MM.1S (cell line): ENCODE data around the gene TNFRSF6B.

Experiments
- DNase-seq: peaks from one replicate; pipeline ENCODE4 v3.0.0-alpha.2; 2015
- H2AFZ ChIP-seq: fragments of 300-600 bp; sonication (generic); 2 replicates; pipeline ENCODE4 v1.6.0; 2016; ENCODE audit warnings: antibody characterized with exemption, low read length
- H3F3A ChIP-seq: fragments of 300-600 bp; sonication (generic); 2 replicates; pipeline ENCODE4 v1.6.1; 2016; ENCODE audit warnings: mild to moderate bottlenecking, antibody characterized with exemption, low read length, moderate library complexity, mixed read lengths; ENCODE audit not compliant: insufficient read depth
- H3K27ac ChIP-seq: fragments of 300-600 bp; sonication (generic); 2 replicates; pipeline ENCODE4 v1.5.1; 2016; ENCODE audit warnings: mild to moderate bottlenecking, low read length
- H3K27me3 ChIP-seq: fragments of 300-600 bp; sonication (generic); replicated peaks from 2 replicates; pipeline ENCODE4 v1.6.0; 2016; ENCODE audit warnings: low read length; ENCODE audit not compliant: insufficient read depth
- H3K36me3 ChIP-seq: fragments of 300-600 bp; sonication (generic); replicated peaks from 2 replicates; pipeline ENCODE4 v1.6.1; 2016; ENCODE audit warnings: mild to moderate bottlenecking, low read length, mixed read lengths; ENCODE audit not compliant: insufficient read depth
- H3K4me1 ChIP-seq: fragments of 300-600 bp; sonication (generic); 2 replicates; pipeline ENCODE4 v1.6.1; 2016; ENCODE audit warnings: low read length, mixed read lengths
- H3K4me2 ChIP-seq: fragments of 300-600 bp; sonication (generic); 2 replicates; pipeline ENCODE4 v1.6.0; 2016; ENCODE audit warnings: low read depth, low read length
- H3K4me3 ChIP-seq: fragments of 300-600 bp; sonication (generic); 2 replicates; pipeline ENCODE4 v1.5.1; 2016; ENCODE audit warnings: low read length, mixed read lengths
- H3K79me2 ChIP-seq: fragments of 300-600 bp; sonication (generic); 2 replicates; pipeline ENCODE4 v1.6.1; 2016; ENCODE audit warnings: mixed run types, low read length, mixed read lengths
- H3K9ac ChIP-seq: fragments of 300-600 bp; sonication (generic); 2 replicates; pipeline ENCODE4 v1.6.1; 2016; ENCODE audit warnings: low read length, mixed read lengths
- H3K9me2 ChIP-seq: fragments of 300-600 bp; sonication (generic); replicated peaks from 2 replicates; pipeline ENCODE4 v1.6.1; 2016; ENCODE audit warnings: mild to moderate bottlenecking, low read length, mixed read lengths; ENCODE audit not compliant: insufficient read depth
- H3K9me3 ChIP-seq: fragments of 300-600 bp; sonication (generic); replicated peaks from 2 replicates; pipeline ENCODE4 v1.6.1; 2016; ENCODE audit warnings: mild to moderate bottlenecking, low read length, mixed read lengths; ENCODE audit not compliant: insufficient read depth
- H4K20me1 ChIP-seq: fragments of 300-600 bp; sonication (generic); 2 replicates; pipeline ENCODE4 v1.6.1; 2016; ENCODE audit warnings: mild to moderate bottlenecking, low read length, moderate library complexity, mixed read lengths; ENCODE audit not compliant: insufficient read depth
- EZH2 ChIP-seq: fragments of 300-600 bp; sonication (generic); optimal IDR thresholded peaks from 2 replicates; pipeline ENCODE3; 2017; ENCODE audit warnings: low read depth, mild to moderate bottlenecking, antibody characterized with exemption, low read length, mixed read lengths
- EZH2phosphoT487 ChIP-seq: fragments of 300-600 bp; sonication (generic); IDR thresholded peaks from 2 replicates; pipeline ENCODE4 v1.6.1; 2018; ENCODE audit warnings: antibody characterized with exemption, low read length
- TF ChIP-seq, protein P1 (sequence below): fragments of 300-600 bp; sonication (generic); IDR thresholded peaks from 2 replicates; pipeline ENCODE4 v1.5.1; 2016; ENCODE audit warnings: antibody characterized with exemption, low read length, mixed read lengths

Gene TNFRSF6B

DNA sequence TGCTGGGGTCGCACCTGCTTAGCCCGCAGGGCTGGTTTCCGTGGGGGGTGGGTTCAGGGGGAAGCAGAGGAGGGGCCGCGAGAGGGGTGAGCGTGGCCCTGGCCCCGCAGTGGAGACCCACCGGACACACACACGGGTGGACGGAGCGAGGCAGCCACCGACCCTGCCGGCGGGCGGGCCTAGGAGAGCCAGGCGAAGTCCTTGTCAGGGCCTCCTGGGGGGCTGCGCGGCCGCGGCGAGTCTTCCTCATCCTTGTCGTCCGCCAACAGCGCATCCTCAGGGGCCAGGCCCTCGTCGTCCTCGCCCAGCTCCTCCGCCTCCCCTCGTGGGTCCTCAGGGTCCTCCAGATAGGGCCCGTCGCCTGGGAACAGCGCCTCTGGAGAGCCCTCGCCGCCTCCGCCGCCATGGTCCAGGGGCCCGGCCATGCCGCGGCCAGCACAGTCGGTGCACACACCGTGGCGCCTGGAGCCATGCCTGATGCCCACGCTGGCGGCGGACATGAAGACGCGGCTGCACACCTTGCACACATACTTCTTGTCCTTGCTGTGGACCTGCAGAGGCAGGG lies 50.4 kb downstream of the TNFRSF6B start:
- Histone ChIP-seq H3K79me2 (no peaks in the 10 kb centered on the region), H3K4me1 (no peaks in the 10 kb centered on the region), H3K9ac (no peak overlapping the region), H3K4me2 (no peak overlapping the region), H4K20me1 (no peaks in the 10 kb centered on the region), H3K9me3 (no peaks in the 10 kb centered on the region), H3K27me3 (0 out of 2 replicates have a peak, but pooled peaks cover 15% of the 10 kb centered on the region), H3K4me3 (no peak overlapping the region), H3K9me2 (no peaks in the 10 kb centered on the region), H3K36me3 (no peaks in the 10 kb centered on the region), H2AFZ (no peak overlapping the region), H3F3A (no peaks in the 10 kb centered on the region), H3K27ac (no peak overlapping the region)
- TF ChIP-seq, protein P1, sequence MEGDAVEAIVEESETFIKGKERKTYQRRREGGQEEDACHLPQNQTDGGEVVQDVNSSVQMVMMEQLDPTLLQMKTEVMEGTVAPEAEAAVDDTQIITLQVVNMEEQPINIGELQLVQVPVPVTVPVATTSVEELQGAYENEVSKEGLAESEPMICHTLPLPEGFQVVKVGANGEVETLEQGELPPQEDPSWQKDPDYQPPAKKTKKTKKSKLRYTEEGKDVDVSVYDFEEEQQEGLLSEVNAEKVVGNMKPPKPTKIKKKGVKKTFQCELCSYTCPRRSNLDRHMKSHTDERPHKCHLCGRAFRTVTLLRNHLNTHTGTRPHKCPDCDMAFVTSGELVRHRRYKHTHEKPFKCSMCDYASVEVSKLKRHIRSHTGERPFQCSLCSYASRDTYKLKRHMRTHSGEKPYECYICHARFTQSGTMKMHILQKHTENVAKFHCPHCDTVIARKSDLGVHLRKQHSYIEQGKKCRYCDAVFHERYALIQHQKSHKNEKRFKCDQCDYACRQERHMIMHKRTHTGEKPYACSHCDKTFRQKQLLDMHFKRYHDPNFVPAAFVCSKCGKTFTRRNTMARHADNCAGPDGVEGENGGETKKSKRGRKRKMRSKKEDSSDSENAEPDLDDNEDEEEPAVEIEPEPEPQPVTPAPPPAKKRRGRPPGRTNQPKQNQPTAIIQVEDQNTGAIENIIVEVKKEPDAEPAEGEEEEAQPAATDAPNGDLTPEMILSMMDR: no peak
- TF ChIP-seq EZH2phosphoT487 (no peak), EZH2 (no peak)
- no peak for DNase-seq

DNA sequence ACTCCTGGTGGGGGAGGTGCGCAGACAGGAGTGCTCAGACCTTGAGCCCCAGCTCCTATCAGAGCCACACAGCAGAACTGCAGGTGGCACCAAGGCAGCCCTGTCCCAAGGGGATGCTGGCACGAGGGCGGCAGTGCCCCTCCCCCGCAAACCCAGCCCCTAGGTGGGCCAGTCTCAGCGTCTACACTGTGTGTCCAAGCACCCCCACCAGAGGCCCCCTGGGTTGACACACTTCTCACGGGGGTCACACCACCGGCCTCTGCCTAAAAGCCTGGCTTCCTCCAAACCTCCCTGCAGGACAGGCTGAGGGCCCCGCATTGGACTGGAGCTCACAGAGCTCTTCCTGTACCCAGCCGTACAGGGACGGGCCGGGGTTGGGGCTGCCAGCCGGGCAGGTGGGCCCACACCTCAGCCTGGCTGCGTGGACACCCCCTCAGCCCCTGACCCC lies 51.2 kb downstream of the TNFRSF6B start:
- Histone ChIP-seq H3K9me2 (no peaks in the 10 kb centered on the region), H4K20me1 (no peaks in the 10 kb centered on the region), H3K9ac (no peak overlapping the region), H3F3A (no peaks in the 10 kb centered on the region), H3K9me3 (no peaks in the 10 kb centered on the region), H3K4me2 (no peak overlapping the region), H3K27me3 (peaks cover 16% of the 10 kb centered on the region; the same call in 1 of the 2 replicates), H3K36me3 (no peaks in the 10 kb centered on the region), H2AFZ (no peak overlapping the region), H3K4me1 (no peaks in the 10 kb centered on the region), H3K27ac (no peak overlapping the region), H3K79me2 (no peaks in the 10 kb centered on the region), H3K4me3 (no peak overlapping the region)
- TF ChIP-seq EZH2 (no peak), EZH2phosphoT487 (no peak)
- TF ChIP-seq, protein P1: no peak
- no peak for DNase-seq
